ENCODE data around the gene SREBF1.
"Not testable (repeated sequence)": the region's sequence is repeated elsewhere in the genome, so short reads cannot be mapped to it uniquely, and the experiment has no call there.

SREBF1 gene

DNA sequence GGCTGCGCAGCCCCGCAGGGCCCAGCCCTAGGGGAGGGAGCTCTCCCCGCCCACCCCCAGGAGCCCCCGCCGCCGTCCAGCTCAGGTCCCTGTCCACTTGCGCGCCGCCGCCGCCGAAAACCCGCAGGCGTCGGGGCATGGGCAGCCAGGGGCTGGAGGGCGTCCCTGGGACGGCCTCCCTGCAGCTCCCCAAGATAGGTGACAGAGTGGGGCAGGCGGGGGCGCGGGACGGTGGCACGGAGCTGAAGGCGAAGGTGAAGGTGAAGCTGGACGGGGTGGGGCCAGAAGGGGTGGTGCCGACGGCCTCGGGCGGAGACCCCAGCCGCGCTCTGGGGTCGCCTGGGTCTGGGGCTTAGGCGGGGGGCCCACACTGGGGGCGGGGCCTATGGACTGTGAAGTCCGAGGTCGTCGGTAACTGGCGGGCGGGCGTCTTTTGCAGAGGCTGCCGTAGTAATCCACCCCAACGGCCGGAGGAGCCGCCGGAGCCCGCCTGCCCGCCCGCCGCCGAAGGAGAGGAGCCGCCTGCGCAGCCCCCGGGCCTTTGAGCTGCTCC lies 27.2 kb downstream of the SREBF1 start:
- DNase-seq, result no peak

DNA sequence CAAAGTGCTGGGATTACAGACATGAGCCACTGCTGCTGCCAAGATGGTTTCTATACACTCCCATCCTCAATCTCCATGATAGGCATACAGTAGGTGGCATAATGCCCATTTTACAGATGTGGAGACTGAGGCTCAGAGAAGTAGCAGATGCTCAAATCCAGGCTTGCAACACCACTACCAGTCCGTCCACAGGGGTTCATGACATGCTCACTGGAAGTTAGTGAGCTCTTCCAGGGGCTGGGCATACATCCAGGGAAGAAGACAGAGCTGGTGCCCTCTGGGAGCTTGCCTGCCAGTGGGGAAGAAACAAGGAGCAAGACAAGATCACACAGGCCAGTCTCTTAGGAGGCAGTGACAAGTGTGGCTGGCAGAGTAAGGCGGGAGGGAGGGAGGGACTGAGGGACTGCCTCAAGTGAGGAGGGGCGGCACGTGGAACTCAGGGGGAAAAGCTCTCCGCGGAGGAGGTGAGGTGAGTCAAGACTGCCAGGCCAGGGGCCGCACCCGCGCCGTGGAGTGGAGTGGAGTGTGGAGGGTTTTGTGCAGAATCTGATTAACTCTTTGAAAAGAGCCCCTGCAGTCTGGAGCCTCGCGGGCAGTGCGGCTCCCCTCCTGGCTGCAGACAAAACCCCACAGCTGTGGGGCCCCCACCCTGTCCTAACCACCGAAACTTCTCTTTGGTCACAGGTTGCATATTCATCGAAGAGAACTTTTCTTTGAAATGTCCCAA lies 27.9 kb downstream of the SREBF1 start:
- DNase-seq, result no peak

DNA sequence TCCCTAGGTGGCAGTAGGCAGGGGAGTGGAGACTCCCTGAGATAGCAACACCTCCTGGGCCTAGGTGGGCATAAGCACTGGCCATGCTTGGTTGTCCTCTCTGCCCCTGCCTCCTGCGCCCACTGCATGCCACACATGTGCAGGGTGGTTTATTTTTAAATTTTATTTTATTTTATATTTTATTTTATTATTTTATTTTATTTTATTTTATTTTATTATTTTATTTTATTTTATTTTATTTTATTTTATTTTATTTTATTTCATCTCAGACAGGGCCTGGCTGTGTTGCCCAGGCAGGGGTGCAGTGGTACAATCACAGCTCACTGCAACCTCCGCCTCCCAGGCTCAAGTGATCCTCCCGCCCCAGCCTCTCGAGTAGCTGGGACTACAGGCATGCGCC lies 28.6 kb downstream of the SREBF1 start:
- not testable (repeated sequence) for DNase-seq

DNA sequence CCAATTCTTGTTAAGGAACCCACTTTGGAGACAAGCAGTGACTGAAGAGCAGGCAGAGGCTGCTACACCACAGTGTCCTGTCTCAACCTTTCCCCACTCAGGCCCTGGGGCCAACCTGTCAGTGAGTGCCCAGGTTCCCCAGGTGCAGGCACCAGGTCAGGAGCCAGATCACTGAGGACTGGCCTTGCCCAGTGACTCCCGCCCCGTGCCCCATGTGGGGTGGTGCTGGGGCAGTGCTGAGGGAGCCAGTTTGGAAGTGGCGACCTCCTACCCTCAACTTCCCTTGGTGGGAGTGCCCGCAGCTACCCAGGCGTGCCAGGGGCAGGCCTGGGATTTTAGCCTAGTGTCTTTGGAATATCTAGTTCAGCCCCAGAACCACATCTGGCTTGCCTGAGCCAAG lies 29.3 kb downstream of the SREBF1 start:
- DNase-seq, result no peak

DNA sequence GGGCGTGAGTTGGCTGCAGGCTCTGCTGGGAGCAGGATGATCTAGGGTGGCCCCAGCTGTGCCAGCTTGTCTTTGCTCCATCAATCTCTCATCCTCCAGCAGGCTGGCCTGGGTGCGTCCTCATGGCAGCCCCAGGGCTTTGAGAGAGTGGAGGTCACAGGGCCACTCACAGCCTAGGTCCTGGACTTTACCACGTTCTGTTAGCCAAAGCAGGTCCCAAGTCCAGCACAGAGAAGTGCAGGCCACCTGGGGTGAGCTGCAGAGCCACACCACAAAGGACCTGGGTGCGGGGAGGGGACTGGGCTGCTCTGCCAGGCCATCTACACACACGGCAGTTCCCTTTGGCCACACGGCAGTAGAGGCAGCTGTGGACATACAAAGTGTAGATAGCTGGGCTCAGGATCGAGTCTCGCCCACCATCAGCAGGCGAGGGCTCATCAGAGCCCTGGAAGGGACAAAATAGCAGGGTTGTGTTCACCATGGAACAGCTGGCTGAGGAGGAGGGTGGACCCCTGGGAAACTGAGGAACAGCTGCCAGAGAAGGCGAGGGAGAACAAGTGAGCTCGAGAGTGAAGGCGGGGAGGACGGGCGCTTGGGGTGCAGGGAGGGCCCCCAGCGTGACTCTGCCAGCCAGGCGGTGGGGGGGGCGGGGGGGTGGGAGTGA lies 30.0 kb downstream of the SREBF1 start:
- no peak for DNase-seq

DNA sequence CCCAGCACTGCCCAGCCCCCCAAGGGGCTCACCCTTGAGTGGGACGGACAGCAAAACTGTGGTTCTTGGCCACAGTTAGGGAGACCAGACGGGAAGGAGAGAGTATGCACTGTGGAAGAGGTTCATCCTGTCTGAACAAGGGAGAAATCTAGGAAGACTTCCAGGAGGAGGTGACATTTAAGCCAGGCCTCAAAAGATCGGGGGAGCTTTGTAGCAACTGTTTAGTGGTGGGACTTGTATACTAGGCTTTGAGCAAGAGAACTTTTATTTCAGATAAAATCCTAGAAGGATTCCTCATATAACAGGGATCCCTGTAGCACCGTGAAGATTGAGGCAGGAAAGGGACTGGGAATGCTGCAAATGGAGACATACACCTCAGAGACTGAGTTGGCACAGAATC lies 30.8 kb downstream of the SREBF1 start:
- no peak for DNase-seq

DNA sequence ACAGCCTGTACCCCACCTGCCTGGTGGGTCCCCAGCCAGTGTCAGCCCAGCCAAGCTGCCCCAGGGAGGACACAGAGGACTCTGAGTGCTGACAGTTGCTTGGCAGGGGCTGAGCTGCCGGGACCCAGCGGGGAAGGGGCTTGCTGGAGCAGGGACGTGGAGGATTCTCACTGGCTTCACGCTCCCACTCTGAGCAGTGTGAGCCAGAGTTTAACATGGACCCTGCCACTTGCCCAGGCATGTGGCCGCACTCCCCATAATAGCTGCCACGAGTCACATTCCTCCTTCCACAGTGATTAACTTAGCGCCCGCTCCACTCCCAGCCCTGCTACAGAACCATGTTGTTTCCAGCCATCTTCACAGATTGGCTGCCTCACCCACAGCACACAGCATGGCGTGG lies 31.2 kb downstream of the SREBF1 start:
- DNase-seq, result no peak

DNA sequence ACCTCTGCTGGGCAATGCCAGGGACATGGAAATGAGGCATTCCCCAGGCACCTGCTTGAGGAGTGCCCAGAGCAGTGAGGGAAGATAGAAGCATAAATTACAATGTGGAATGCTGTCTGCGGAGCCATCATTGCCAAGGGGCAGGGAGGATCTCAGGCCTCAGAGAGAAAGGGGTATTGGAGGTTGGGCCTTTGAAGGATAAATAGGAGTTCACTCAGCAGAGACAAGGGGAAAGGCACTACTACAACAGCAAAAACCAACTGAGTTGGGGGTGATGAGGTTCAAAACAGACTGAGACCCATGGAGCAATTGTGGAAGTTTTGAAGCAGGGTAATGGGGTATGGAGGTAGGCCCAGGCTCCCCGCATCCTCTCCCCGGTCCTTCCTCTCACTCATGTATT lies 32.8 kb downstream of the SREBF1 start:
- no peak for DNase-seq

DNA sequence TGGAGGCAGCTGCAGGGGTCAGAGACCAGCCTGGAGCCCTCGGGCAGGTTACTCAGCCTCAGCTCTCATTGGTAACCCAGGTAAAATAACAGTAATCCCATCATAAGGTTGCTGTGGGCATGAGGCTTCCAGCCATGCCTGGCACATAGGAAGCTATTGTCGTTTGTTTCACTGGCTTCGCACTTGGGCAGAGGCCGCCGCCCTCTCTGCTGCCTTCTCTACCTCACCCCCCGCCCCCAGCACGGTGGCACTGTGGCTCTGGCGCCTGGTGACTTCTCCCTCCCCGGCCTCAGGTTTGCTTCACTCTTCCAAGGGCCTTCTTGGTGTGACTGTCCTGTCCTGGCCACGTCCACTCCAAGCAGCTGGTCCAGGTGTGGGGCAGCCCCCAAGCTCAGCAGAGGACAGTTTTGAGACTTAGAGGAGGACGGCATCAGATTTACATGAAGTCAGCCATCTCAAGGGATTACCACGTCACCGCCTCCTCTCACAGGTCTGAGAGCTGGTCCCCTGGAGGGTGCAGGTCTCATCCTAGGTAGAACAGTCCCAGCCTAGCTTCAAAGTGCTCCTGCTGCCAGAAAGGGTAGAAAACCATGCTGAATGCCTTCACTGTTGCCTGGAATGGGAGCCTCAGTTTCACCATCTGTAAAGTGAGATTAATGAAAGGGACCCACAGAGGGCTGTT lies 34.8 kb downstream of the SREBF1 start:
- DNase-seq, result no peak

DNA sequence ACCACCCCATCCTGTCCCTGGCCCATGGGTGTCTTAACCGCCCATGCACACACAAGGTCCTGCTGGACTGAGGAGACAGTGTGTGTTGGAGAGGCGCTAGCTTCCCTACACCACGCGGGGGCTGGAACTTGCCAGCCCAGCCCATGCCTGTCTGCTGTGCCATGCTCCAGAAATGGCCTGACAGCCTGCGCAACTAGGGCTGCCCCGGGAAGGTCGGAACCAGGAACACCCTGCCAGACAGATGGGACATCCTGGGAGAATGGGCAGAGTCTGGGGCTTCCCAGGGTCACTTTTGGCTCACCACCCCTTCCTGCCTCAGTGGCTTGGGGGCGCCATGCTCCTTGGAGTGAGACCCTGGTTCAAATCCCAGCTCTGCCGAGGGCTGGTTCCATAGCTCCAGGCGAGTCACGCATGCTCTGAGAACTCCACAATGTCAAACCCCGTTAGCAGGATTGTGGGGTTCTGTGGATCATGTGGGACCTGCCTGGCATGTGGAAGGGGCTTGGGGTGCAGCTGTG lies 36.2 kb downstream of the SREBF1 start:
- DNase-seq, result no peak

DNA sequence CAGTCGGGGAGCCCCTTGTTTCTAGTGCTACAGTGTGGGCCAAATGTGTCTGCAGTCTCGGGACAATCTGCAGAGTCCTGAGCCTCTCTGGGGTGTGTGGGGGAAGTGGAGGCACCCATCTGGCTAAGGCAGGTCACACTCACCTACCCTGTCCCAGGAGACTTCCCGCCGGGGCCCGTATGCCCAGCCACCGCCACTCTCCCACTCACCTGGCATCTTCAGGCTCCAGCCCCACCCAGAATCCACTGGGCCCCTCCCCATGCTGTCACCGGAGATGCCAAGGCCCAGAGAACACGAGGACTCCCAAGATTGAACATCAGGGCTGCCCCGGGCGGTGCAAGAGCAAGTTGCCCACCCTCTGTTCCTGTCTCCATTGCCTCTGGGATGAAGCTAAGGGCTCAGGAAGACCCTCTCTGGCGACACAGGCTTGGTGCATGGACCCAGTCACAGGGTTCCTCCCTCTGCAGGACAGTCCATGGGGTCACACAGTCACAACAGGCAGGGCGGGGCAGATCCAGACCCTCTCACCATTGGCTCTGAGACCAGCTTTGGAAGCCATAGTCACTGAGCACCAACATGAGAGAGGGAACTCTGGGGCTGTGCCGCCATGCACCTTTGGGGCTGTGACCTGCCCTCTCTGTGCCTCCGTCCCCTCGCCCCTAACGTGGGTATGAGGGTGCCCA lies 38.1 kb downstream of the SREBF1 start:
- no peak for DNase-seq

DNA sequence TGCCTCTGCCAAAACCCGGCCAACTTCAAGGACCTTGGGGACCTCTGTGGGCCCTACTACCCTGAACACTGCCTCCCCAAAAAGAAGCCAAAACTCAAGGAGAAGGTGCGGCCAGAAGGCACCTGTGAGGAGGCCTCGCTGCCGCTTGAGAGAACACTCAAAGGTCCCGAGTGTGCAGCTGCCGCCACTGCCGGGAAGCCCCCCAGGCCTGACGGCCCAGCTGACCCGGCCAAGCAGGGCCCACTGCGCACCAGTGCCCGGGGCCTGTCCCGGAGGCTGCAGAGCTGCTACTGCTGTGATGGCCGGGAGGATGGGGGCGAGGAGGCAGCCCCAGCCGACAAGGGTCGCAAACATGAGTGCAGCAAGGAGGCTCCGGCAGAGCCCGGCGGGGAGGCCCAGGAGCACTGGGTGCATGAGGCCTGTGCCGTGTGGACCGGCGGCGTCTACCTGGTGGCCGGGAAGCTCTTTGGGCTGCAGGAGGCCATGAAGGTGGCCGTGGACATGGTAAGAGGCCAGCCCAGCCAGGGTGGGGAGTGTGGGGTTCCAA lies 38.7 kb downstream of the SREBF1 start:
- DNase-seq, result no peak

DNA sequence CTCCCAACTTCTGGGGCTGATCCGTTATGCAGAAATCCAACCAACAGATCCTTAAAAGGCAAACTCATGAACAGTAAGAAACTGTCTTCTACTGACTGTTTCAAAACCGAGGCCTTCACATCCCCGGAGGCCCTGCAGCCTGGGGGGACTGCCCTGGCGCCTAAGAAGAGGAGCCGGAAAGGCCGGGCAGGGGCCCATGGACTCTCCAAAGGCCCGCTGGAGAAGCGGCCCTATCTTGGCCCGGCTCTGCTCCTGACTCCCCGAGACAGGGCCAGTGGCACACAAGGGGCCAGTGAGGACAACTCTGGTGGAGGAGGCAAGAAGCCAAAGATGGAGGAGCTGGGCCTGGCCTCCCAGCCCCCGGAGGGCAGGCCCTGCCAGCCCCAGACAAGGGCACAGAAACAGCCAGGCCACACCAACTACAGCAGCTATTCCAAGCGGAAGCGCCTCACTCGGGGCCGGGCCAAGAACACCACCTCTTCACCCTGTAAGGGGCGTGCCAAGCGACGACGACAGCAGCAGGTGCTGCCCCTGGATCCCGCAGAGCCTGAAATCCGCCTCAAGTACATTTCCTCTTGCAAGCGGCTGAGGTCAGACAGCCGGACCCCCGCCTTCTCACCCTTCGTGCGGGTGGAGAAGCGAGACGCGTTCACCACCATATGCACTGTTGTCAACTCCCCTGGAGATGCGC lies 39.5 kb downstream of the SREBF1 start:
- DNase-seq, result no peak

DNA sequence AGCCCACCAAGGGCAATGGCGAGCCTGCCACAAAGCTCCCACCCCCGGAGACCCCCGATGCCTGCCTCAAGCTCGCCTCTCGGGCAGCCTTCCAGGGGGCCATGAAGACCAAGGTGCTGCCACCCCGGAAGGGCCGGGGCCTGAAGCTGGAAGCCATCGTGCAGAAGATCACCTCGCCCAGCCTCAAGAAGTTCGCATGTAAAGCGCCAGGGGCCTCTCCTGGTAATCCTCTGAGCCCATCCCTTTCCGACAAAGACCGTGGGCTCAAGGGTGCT lies 40.1 kb downstream of the SREBF1 start:
- no peak for DNase-seq

DNA sequence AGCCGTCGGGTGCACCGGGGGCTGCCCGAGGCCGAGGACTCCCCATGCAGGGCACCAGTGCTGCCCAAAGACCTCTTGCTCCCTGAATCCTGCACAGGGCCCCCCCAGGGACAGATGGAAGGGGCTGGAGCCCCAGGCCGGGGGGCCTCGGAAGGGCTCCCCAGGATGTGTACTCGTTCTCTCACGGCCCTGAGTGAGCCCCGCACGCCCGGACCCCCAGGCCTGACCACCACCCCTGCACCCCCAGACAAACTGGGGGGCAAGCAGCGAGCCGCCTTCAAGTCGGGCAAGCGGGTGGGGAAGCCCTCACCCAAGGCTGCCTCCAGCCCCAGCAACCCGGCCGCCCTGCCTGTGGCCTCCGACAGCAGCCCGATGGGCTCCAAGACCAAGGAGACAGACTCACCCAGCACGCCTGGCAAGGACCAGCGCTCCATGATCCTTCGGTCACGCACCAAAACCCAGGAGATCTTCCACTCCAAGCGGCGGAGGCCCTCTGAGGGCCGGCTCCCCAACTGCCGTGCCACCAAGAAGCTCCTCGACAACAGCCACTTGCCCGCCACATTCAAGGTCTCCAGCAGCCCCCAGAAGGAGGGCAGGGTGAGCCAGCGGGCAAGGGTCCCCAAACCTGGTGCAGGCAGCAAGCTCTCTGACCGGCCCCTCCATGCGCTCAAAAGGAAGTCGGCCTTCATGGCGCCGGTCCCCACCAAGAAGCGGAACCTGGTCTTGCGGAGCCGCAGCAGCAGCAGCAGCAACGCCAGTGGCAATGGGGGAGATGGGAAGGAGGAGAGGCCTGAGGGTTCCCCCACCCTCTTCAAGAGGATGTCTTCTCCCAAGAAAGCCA lies 40.6 kb downstream of the SREBF1 start:
- DNase-seq, result no peak

DNA sequence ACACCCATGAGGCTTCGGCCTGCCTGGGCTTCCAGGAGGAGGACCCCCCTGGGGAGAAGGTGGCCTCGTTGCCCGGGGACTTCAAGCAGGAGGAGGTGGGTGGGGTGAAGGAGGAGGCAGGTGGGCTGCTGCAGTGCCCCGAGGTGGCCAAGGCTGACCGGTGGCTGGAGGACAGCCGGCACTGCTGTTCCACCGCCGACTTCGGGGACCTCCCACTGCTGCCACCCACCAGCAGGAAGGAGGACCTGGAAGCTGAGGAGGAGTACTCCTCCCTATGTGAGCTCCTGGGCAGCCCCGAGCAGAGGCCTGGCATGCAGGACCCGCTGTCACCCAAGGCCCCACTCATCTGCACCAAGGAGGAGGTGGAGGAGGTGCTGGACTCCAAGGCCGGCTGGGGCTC lies 41.5 kb downstream of the SREBF1 start:
- DNase-seq, result no peak

DNA sequence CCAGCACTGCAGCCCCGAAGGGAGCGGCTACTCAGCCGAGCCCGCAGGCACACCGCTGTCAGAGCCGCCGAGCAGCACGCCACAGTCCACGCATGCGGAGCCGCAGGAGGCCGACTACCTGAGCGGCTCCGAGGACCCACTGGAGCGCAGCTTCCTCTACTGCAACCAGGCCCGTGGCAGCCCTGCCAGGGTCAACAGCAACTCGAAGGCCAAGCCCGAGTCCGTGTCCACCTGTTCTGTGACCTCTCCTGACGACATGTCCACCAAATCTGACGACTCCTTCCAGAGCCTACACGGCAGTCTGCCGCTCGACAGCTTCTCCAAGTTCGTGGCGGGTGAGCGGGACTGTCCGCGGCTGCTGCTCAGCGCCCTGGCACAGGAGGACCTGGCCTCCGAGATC lies 42.4 kb downstream of the SREBF1 start:
- no peak for DNase-seq

DNA sequence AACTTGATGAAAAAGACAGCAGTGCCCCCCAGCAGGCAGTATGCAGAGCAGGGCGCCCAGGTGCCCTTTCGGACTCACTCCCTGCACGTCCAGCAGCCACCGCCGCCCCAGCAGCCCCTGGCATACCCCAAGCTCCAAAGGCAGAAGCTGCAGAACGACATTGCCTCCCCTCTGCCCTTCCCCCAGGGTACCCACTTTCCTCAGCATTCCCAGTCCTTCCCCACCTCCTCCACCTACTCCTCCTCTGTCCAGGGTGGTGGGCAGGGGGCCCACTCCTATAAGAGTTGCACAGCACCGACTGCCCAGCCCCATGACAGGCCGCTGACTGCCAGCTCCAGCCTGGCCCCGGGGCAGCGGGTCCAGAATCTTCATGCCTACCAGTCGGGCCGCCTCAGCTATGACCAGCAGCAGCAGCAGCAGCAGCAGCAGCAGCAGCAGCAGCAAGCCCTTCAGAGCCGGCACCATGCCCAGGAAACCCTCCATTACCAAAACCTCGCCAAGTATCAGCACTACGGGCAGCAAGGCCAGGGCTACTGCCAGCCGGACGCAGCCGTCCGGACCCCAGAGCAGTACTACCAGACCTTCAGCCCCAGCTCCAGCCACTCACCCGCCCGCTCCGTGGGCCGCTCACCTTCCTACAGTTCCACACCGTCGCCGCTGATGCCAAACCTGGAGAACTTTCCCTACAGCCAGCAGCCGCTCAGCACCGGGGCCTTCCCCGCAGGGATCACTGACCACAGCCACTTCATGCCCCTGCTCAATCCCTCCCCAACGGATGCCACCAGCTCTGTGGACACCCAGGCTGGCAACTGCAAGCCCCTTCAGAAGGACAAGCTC lies 43.2 kb downstream of the SREBF1 start:
- DNase-seq, result no peak

DNA sequence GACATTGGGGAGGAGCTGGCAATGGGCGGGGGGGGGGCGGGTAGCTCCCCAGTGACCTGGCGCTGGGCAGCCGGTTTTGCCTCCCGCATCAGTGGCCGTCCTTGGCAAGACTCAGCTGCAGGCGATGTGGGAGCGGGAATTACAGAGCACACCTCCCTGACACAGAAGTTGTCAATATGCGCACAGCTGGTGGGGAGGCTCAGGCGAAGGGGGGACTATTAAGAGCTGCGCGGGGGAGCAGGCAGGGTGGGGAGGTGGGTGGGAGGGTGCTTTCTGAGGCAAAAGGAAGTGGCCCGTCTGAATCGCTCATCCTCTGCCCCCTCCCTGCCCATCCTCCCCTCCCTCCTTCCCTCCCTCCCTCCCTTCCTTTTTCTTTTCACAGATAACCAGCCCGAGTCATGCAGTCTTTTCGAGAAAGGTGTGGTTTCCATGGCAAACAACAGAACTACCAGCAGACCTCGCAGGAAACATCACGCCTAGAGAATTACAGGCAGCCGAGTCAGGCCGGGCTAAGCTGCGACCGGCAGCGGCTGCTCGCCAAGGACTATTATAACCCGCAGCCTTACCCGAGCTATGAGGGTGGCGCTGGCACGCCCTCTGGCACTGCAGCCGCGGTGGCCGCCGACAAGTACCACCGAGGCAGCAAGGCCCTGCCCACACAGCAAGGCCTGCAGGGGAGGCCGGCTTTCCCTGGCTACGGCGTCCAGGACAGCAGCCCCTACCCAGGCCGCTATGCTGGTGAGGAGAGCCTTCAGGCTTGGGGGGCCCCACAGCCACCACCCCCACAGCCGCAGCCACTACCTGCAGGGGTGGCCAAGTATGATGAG lies 44.0 kb downstream of the SREBF1 start:
- no peak for DNase-seq
